ENCODE measurements around the gene ACO2. TPM values are rescaled to one million over a fixed set of nuclear protein-coding genes. Genes with fewer than 3 reads are reported as not detected.

Gene ACO2
- total RNA-seq, 2 experiments from 2014 or later, result 69.5 to 71.9 TPM

DNA sequence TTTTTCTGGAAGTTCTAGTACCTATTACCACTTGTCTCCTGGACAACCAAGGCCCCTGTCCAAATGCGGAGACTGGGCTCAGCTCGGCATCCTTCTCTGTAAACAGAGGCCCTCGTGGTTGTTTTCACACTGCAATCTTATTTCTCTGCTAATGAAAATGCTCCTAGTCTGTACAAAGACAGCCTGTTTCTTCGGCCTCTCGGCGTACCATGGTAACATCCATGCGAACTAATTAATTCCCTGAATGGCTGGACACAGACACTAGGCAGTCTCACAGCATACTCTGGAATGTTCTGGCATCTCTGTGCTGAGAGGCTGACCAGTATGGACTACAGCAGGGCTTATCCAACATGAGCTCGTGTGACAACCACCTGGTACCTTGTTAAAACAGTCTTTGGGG, 69.7 kb downstream of the ACO2 start:
- H3K9me3 ChIP-seq (ENCODE audit: control insufficient read depth in 1 of 2, insufficient read depth in 1 of 2, low read length in 2 of 2), result no peaks in the 10 kb centered on the region
- H3K9me3 Mint-ChIP-seq, result no peaks in the 10 kb centered on the region
- H3K27me3 ChIP-seq (ENCODE audit: control insufficient read depth in 1 of 2, insufficient read depth in 2 of 2, low read length in 2 of 2), result no peaks in the 10 kb centered on the region
- DNase-seq, result no peak
- TF ChIP-seq, protein P1, sequence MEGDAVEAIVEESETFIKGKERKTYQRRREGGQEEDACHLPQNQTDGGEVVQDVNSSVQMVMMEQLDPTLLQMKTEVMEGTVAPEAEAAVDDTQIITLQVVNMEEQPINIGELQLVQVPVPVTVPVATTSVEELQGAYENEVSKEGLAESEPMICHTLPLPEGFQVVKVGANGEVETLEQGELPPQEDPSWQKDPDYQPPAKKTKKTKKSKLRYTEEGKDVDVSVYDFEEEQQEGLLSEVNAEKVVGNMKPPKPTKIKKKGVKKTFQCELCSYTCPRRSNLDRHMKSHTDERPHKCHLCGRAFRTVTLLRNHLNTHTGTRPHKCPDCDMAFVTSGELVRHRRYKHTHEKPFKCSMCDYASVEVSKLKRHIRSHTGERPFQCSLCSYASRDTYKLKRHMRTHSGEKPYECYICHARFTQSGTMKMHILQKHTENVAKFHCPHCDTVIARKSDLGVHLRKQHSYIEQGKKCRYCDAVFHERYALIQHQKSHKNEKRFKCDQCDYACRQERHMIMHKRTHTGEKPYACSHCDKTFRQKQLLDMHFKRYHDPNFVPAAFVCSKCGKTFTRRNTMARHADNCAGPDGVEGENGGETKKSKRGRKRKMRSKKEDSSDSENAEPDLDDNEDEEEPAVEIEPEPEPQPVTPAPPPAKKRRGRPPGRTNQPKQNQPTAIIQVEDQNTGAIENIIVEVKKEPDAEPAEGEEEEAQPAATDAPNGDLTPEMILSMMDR (IDR thresholded peaks at IDR 0.05), result no peak
- H3K36me3 Mint-ChIP-seq (ENCODE audit: low read depth), result peaks cover 33% of the 10 kb centered on the region
- ChIA-PET CTCF (no interaction called here), POLR2A (no interaction called here)
- H3K27ac Mint-ChIP-seq, result no peak overlapping the region
- intact Hi-C loops (cut with DNase I, micrococcal nuclease), result no loop called here
- ATAC-seq (ENCODE audit: poor library complexity), result no peak
- H3K27me3 Mint-ChIP-seq, result no peaks in the 10 kb centered on the region
- H3K27ac ChIP-seq (ENCODE audit: low read depth in 1 of 2, low read length in 2 of 2), result no peak overlapping the region
- H3K36me3 ChIP-seq (ENCODE audit: insufficient read depth, low read length), result peaks cover 18% of the 10 kb centered on the region
- H3K4me1 Mint-ChIP-seq (ENCODE audit: low read depth), result peaks cover 24% of the 10 kb centered on the region
- no peak overlapping the region for H3K4me3 Mint-ChIP-seq
- no peak overlapping the region for H3K4me3 ChIP-seq (ENCODE audit: low read length)
- H3K4me1 ChIP-seq (ENCODE audit: insufficient read depth, low read length), result peaks cover 14% of the 10 kb centered on the region

- Histone ChIP-seq H3K9me3 (ENCODE audit: control insufficient read depth in 1 of 2, insufficient read depth in 1 of 2, low read length in 2 of 2) (no peaks in the 10 kb centered on the region), H3K27me3 (ENCODE audit: control insufficient read depth in 1 of 2, insufficient read depth in 2 of 2, low read length in 2 of 2) (no peaks in the 10 kb centered on the region), H3K4me1 (ENCODE audit: insufficient read depth, low read length) (peaks cover 18% of the 10 kb centered on the region), H3K36me3 (ENCODE audit: insufficient read depth, low read length) (peaks cover 12% of the 10 kb centered on the region), H3K4me3 (ENCODE audit: low read length) (no peak overlapping the region), H3K27ac (ENCODE audit: low read depth in 1 of 2, low read length in 2 of 2) (no peak overlapping the region)
- DNase-seq, result peak in 1 of 14 experiments; percentile 13
- H3K4me3 Mint-ChIP-seq, result no peak overlapping the region
- ChIA-PET POLR2A (no interaction called here), CTCF (no interaction called here)
- H3K27ac Mint-ChIP-seq, result peak overlapping the region; percentile 12
- no peaks in the 10 kb centered on the region for H3K9me3 Mint-ChIP-seq
- H3K4me1 Mint-ChIP-seq (ENCODE audit: low read depth), result peaks cover 30% of the 10 kb centered on the region
- no peak for ATAC-seq (ENCODE audit: poor library complexity)
- intact Hi-C loops (cut with DNase I, micrococcal nuclease), result loop anchor here in 1 of 2 experiments (5.0 to 10.0 kb wide), 2 partner anchors 72 to 255 kb away; partner anchors contain the start of genes ACO2, PHF5A and RANGAP1
- no peaks in the 10 kb centered on the region for H3K27me3 Mint-ChIP-seq
- TF ChIP-seq, protein P1 (IDR thresholded peaks at IDR 0.05), result no peak
- peaks cover 32% of the 10 kb centered on the region for H3K36me3 Mint-ChIP-seq (ENCODE audit: low read depth)
Measured at GRCh38 chr22:41539146-41540005, 70.5 kb downstream of the ACO2 start.

DNA sequence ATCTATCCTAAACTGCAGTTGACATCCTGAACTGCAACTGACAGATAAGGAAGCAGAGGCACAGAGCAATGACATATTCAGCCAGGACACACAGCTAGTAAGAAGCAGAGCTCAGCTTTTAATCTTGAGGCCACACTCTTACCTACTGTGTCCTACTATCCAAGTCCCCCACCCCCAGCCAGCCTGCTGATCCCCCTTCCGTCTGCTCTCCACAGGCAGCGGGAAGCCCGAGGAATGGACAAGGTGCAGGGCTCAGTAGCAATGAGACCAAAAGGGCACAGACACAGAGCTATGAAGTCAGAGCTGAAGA, 71.0 kb downstream of the ACO2 start:
- Mint-ChIP-seq H3K4me3 (no peak overlapping the region), H3K4me1 (ENCODE audit: low read depth) (peaks cover 36% of the 10 kb centered on the region), H3K27ac (peak overlapping the region; percentile 12), H3K9me3 (no peaks in the 10 kb centered on the region), H3K27me3 (no peaks in the 10 kb centered on the region), H3K36me3 (ENCODE audit: low read depth) (peaks cover 32% of the 10 kb centered on the region)
- intact Hi-C loops (cut with DNase I, micrococcal nuclease), result loop anchor here in 1 of 2 experiments (5.0 to 10.0 kb wide), 2 partner anchors 73 to 255 kb away; partner anchors contain the start of genes ACO2, PHF5A and RANGAP1
- Histone ChIP-seq H3K9me3 (ENCODE audit: control insufficient read depth in 1 of 2, insufficient read depth in 1 of 2, low read length in 2 of 2) (no peaks in the 10 kb centered on the region), H3K27ac (ENCODE audit: low read depth in 1 of 2, low read length in 2 of 2) (no peak overlapping the region), H3K4me3 (ENCODE audit: low read length) (no peak overlapping the region), H3K27me3 (ENCODE audit: control insufficient read depth in 1 of 2, insufficient read depth in 2 of 2, low read length in 2 of 2) (no peaks in the 10 kb centered on the region), H3K36me3 (ENCODE audit: insufficient read depth, low read length) (peaks cover 11% of the 10 kb centered on the region), H3K4me1 (ENCODE audit: insufficient read depth, low read length) (peaks cover 23% of the 10 kb centered on the region)
- ChIA-PET CTCF (no interaction called here), POLR2A (no interaction called here)
- TF ChIP-seq, protein P1 (IDR thresholded peaks at IDR 0.05), result no peak
- DNase-seq (no peak), ATAC-seq (ENCODE audit: poor library complexity) (no peak)

Data from CD4-positive, alpha-beta T cell (primary cell).